Astrocyte of the cerebellum (primary cell): ENCODE results near the gene ABL1.
A peak's percentile ranks its signal among the peaks of the same experiment; 100 is the strongest.

Source experiments
- DNase-seq: peaks from one replicate; pipeline ENCODE4 v3.0.0-alpha.2; 2011; ENCODE audit warnings: low read depth
- H3K4me3 ChIP-seq: 2 replicates; pipeline ENCODE4 v1.5.1; 2011; ENCODE audit warnings: mild to moderate bottlenecking, low read depth, low read length, moderate library complexity
- in situ Hi-C: cut with HindIII; loops from 2 replicates; pipeline ENCODE4 v1.10.0; 2017; ENCODE audit warnings: low sequenced_read_pairs
- TF ChIP-seq, protein P1 (sequence below): IDR thresholded peaks from 2 replicates; pipeline ENCODE4 v1.5.1; 2012; ENCODE audit warnings: low read length, low read depth, moderate library complexity, mild to moderate bottlenecking; ENCODE audit errors: missing control alignments

The ABL1 gene

GRCh38 chr9:130860458-130861316 lies 25.6 kb downstream of the ABL1 start:
- TF ChIP-seq, protein P1, sequence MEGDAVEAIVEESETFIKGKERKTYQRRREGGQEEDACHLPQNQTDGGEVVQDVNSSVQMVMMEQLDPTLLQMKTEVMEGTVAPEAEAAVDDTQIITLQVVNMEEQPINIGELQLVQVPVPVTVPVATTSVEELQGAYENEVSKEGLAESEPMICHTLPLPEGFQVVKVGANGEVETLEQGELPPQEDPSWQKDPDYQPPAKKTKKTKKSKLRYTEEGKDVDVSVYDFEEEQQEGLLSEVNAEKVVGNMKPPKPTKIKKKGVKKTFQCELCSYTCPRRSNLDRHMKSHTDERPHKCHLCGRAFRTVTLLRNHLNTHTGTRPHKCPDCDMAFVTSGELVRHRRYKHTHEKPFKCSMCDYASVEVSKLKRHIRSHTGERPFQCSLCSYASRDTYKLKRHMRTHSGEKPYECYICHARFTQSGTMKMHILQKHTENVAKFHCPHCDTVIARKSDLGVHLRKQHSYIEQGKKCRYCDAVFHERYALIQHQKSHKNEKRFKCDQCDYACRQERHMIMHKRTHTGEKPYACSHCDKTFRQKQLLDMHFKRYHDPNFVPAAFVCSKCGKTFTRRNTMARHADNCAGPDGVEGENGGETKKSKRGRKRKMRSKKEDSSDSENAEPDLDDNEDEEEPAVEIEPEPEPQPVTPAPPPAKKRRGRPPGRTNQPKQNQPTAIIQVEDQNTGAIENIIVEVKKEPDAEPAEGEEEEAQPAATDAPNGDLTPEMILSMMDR, result peak; percentile 29
- in situ Hi-C loops, result no loop called here
- no peak overlapping the region for H3K4me3 ChIP-seq
- DNase-seq, result peak; percentile 96

- no peak overlapping the region for H3K4me3 ChIP-seq
- DNase-seq, result no peak
- in situ Hi-C loops, result no loop called here
- TF ChIP-seq, protein P1, result no peak
Measured at GRCh38 chr9:130861372-130862180, 26.5 kb downstream of the ABL1 start.

DNA sequence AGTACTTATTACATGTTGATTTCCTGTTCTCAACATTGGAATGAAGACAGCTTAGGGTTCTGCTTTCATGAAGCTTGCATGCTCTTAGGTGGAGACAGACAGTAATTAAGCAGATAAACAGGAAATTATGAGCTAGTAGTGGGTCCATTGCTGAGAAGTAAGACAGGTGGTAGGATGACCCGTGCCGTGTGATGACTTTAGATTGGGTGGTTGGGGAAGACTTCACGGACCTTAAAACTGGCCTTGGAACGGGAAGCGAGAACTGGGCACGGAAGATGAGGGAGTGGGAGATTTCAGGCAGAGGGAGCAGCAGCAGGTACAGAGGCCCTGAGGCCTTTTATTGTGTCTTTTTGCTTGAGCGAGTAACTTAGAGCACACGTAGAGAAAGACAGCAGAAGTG lies 27.2 kb downstream of the ABL1 start:
- in situ Hi-C loops, result no loop called here
- TF ChIP-seq, protein P1, result no peak

GRCh38 chr9:130862747-130863146 lies 27.7 kb downstream of the ABL1 start:
- TF ChIP-seq, protein P1, result no peak
- no peak for DNase-seq
- H3K4me3 ChIP-seq, result no peak overlapping the region
- in situ Hi-C loops, result no loop called here

More for the DNA sequence above, 27.2 kb downstream of the ABL1 start:
- H3K4me3 ChIP-seq, result no peak overlapping the region
- DNase-seq, result no peak

GRCh38 chr9:130864541-130864940 lies 29.5 kb downstream of the ABL1 start:
- in situ Hi-C loops, result no loop called here
- H3K4me3 ChIP-seq, result no peak overlapping the region
- TF ChIP-seq, protein P1, result no peak
- no peak for DNase-seq

GRCh38 chr9:130865921-130866320 lies 30.9 kb downstream of the ABL1 start:
- no peak for DNase-seq
- H3K4me3 ChIP-seq, result no peak overlapping the region
- in situ Hi-C loops, result no loop called here
- TF ChIP-seq, protein P1, result no peak
